Activated CD8-positive, alpha-beta memory T cell treated with anti-CD3 and anti-CD28 coated beads for 1 hour (primary cell): ENCODE results near the gene MCOLN1.
A peak's percentile ranks its signal among the peaks of the same experiment; 100 is the strongest.

ENCODE experiments used
- DNase-seq, 2 donors: peaks; one replicate each; pipeline ENCODE4 v3.0.0-alpha.2; 2020; ENCODE audit warnings: low read depth in 1 of 2; ENCODE audit errors: extremely low read depth in 1 of 2

MCOLN1 gene

DNA sequence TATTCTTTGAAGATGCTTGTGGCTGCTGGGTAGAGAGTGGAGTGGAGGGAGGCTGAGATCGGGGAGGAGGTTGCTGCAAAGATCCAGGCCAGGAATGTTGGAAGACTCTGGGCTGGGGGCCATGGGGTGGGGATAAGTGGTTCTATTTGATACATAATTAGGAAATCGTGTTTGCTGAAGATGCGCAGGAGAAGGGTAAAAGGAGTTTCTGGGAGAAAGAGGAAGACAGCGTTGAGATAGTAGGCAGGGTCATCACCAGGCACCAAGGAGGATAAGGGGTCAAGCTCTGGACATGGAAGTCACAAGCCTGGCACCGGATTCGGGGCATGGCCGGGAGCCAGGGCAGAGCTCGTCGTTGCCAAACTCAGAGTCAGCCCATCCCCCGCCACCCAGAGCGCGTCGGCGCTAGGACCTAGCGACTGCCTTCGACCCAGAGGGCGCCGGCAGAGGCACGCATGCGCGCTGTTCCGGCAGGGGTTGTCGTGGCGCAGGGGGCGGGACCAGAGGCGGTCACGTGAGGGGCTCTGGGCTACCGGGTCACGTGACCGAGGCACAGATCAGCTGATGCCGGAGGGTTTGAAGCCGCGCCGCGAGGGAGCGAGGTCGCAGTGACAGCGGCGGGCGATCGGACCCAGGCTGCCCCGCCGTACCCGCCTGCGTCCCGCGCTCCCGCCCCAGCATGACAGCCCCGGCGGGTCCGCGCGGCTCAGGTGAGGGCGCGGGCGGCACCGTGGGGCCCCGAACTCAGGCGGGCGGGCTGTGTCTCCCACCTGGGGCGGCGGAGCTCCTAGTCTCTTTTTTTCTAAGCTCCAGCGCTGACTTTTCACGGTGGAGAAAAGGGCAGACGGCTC lies at the start of gene MCOLN1:
MCOLN1 (plus strand) TSS at position 553 of the 851 bp plus-strand sequence; CDS start at position 680, 127 bp downstream.
- peak; percentile 96 to 100 for DNase-seq

- DNase-seq: no peak
These were observed 46.8 kb upstream of the MCOLN1 start for GRCh38 chr19:7475665-7476064.

GRCh38 chr19:7476241-7476640 lies 46.2 kb upstream of the MCOLN1 start:
- DNase-seq: no peak

DNA sequence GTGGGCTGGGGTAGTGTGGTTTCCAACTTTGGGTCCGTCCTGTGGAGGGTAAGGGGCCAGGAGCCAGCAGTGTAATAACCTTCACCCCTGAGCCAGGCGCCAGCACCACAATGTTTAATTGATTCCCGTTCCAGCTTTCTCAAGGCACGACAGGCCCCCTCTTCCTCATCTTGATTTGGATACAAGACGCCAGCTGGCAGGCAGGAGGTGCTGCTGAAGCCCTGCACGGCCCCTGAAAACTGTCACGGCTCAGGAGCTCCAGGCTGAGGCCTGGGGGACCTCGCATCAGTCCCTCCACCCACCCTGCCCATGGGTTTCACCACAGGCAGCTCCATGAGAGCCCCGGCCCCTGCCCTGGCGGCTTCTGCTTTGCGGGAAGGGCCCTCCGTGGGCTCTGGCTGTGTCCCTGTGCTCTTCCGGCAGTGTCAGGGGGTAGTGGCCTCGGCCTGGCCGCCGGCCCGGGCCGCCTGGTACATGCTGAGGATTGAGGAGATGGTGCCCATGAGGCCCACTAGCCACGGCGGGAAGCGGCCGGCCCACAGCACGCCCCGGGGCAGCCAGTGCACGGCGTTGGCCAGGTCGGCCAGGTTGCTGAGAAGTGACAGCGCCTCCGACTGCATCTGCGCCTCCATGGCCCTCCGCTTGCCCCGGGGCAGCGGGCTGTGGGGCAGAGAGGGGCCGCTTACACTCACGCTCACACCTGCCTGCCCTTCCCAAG lies 45.5 kb upstream of the MCOLN1 start:
- DNase-seq: no peak

- DNase-seq: no peak
These were observed 44.7 kb upstream of the MCOLN1 start for GRCh38 chr19:7477758-7478157.

GRCh38 chr19:7478173-7478842 lies 44.1 kb upstream of the MCOLN1 start:
- DNase-seq: no peak

DNA sequence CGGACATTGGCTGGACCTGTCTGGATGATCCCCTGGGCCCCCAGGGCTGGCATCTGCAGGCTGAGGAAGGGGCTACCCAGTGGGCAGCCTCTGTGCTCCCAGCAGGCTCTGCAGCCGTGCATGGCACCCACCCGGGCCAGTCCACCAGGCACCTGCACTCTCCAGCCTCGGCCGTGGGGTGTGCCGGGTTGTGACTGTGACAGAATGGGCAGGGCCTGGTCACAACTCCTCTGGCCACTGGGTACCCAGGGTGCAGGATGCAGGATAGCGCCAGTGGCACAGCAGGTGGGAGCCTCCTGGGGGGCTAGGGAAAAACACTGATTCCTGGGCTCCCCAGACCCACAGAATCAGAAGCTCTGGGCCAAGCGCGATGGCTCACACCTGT lies 43.6 kb upstream of the MCOLN1 start:
- DNase-seq: no peak

- DNase-seq: no peak
These were observed 42.0 kb upstream of the MCOLN1 start for GRCh38 chr19:7480222-7480969.

DNA sequence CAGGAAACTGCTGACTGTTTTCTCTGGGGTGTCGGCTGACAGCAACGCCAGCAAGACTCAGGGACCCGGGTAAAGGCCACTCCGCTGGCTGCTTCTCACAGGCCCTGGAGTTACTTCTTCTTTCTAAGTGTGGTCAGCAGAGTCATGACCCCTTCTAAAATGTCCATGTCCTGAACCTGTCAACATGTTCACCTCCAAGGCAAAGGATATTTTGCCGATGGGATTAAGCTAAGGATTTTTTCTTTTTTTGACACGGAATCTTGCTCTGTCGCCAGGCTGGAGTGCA lies 41.5 kb upstream of the MCOLN1 start:
- DNase-seq: no peak

- no peak for DNase-seq
These were observed 39.6 kb upstream of the MCOLN1 start for GRCh38 chr19:7482584-7483439.

DNA sequence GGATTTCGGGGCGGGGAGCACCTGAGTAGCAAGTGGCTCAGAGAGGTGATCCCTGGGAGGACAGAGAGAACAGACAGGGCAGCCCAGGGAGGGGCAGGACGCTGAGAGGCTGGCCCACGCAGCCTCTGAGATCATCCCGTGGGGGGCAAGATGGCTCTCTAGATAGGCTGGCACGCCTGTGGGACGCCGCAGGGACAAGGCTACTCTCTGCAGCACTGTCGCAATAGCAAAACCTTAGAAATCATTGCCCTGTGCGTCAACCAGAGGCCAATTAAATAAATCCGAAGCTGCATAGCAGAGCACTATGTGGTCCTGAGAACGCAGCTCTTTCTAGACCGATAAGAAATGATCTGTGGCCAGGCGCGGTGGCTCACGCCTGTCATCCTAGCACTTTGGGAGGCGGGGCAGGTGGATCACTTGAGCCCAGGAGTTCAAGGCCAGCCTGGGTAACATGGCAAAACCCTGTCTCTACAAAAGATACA lies 38.7 kb upstream of the MCOLN1 start:
- no peak for DNase-seq

DNA sequence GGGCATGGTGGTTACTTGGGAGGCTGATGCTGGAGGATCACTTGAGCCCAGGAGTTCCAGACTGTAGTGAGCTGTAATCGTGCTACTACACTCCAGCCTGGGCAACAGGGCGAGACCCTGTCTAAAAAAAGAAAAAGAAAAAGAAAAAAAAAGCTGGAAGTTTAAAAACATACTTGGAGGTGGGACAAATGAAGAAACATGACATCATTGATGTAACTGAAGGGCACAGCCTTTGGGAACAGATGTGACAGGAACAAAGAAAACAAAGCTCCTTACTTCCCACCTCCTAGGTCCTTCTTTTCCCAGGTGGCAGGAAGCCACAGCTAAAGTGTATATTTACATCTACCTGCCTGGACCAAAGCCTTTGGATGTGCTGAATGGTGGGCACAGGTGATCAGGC lies 35.5 kb upstream of the MCOLN1 start:
- DNase-seq: no peak

DNA sequence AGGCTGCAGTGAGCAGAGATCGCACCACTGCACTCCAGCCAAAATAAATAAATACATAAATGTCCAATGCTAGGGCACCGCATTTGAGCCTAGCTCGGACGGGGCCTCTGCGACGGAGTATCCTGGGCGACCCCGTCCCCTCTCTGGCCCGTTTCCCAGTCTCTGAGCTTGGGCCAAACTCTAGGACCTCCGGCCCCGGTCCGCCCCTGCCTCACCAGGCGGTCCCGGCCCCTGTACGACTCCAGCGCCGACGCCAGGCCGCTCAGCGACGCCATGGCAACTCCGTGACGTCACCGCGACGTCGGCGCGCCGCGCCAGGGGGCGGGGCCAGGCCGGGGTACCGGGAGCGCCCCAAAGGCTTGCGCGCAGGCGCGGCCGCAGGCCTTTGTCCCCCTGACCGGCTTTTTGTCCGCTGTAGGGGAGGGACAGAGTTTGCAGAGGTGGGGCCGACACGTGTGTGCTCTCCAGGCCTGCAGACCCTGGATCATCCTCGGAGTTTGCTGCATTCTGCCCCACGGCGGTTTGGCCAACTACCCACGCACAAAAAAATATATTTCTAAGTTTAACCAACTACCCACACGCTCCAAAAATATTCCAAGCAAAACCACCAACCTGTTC lies 33.6 kb upstream of the MCOLN1 start, which contains the start of gene PEX11G:
PEX11G (minus strand) TSS at position 300 of the 618 bp plus-strand sequence; CDS start at position 275, 25 bp downstream.
- DNase-seq: peak; percentile 63 to 87

DNA sequence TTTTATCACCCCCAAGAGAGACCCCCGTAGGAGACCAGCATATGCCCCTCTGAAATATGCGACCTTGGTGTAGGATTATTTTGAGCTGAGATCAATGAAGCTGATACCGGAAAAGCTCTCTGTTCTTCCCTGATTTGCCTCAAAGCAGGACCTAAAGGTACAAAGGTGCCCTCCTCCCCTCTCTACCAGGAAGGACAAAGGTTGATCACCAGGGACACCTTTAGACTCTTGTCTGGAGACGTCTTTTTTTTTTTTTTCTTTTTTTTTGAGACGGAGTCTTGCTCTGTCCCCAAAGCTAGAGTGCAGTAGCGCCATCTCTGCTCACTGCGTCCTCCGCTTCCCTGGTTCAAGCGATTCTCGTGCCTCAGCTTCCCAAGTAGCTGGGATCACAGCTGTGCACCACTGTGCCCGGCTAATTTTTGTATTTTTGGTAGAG lies 32.8 kb upstream of the MCOLN1 start:
- DNase-seq: no peak

- DNase-seq: no peak
These were observed 30.3 kb upstream of the MCOLN1 start for GRCh38 chr19:7492142-7492541.

DNA sequence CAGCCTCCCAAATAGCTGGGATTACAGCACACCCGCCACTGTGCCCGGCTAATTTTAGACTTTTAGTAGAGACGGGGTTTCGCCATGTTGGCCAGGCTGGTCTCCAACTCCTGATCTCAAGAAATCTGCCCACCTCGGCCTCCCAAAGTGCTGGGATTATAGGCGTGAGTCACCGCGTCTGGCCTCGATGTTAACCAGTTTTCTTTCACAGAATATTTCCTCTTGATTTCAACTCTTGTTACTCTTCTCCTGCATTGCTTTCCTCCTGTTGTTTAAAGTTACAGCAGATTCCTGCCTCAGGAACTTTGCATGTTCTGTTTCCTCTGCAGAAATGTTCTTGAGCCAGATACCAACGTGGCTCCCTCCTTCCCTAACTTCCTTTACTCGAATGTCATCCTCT lies 29.9 kb upstream of the MCOLN1 start:
- no peak for DNase-seq

DNA sequence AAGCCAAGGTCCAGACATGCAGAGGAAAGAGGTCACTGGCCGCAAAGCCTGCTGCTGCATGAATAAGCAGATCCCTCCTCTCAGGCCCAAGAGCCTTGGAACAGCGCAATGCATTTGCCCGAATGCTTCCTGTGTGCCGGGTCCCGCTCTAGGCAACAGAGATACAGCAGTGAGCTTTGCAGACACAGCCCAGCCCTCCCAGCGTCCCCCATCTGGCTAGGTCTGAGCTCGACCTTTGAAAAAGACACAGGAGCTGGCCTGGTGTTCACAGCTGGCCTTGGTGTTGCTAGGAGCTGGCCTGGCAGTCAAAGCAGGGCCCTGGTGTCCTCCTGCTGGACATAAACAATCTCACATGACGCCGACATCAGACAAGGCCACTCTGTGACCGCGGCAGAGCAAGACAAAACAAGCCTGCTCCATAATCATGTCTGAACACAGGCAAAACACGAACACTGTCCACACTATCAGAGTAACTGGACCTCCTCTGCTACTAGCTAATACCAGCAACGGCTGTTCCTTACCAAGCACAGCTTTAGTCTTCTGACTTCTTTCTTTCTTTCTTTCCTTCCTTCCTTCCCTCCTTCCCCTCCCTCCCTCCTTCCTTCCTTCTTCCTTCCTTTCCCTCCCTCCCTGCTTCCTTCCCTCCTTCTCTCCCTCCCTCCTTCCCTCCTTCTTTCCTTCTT lies 27.9 kb upstream of the MCOLN1 start:
- DNase-seq: no peak

- DNase-seq: no peak
These were observed 25.1 kb upstream of the MCOLN1 start for GRCh38 chr19:7497292-7497691.
